Endothelial cell of coronary artery (primary cell): Measurements from ENCODE around the gene FGF6. TPM values are rescaled to one million over a fixed set of nuclear protein-coding genes. Genes with fewer than 3 reads are reported as not detected.

Experiments used
- total RNA-seq: library from RNA; depleted of rRNA; stranded (reverse); fragments of >200 nt; gene quantifications from 2 replicates; pipeline ENCODE4 v1.2.3, GENCODE V29; 2014

The FGF6 gene
- not detected in 2 replicates for total RNA-seq

GRCh38 chr12:4445156-4446101, at the start of gene FGF6:
TSS of gene FGF6 (minus strand) at chr12:4445815. CDS start at chr12:4445570, 245 bp downstream.

Other genes with a start within 250 kb of the FGF6 start
- gene CCND2, start 172.1 kb downstream of the FGF6 start, total RNA-seq: 28.2 and 29.9 TPM in 2 replicates
- 16.8 and 19.0 TPM in 2 replicates for gene TIGAR, start 124.6 kb downstream of the FGF6 start, total RNA-seq
- gene FGF23, start 66.1 kb downstream of the FGF6 start, total RNA-seq: not detected in 2 replicates
- 4.6 and 11.6 TPM in 2 replicates for gene RAD51AP1, start 93.1 kb upstream of the FGF6 start, total RNA-seq
- gene DYRK4, start 116.4 kb upstream of the FGF6 start, total RNA-seq: 45.7 and 49.1 TPM in 2 replicates
- 0.47 and 0.90 TPM in 2 replicates for gene AKAP3, start 203.2 kb upstream of the FGF6 start, total RNA-seq
- 49.6 and 67.9 TPM in 2 replicates for gene NDUFA9, start 203.3 kb upstream of the FGF6 start, total RNA-seq